Spleen (tissue), 7 donors: ENCODE data around the gene FUT7.

Source experiments
- CTCF ChIP-seq, 11 experiments: fragments of 200-600 bp in 7 of 11; fragments of 450-650 bp in 4 of 11; sonication (generic) in 4 of 11; IDR thresholded peaks in 8 of 11; conservative IDR thresholded peaks in 3 of 11; 1 replicate in 7 of 11; 2 replicates in 4 of 11; pipeline versions ENCODE4 v1.4.0 to v1.8.0; 2016 to 2021; ENCODE audit warnings: antibody characterized with exemption in 11 of 11, inconsistent platforms in 4 of 11, mild to moderate bottlenecking in 1 of 11
- POLR2A ChIP-seq, 3 donors: fragments of 450-650 bp; IDR thresholded peaks; one replicate each; pipeline ENCODE4 v1.5.1; 2017; ENCODE audit warnings: antibody characterized with exemption in 3 of 3, mild to moderate bottlenecking in 1 of 3
- POLR2AphosphoS5 ChIP-seq, 3 donors: sonication (generic); formaldehyde crosslinking; IDR thresholded peaks; one replicate each; pipeline ENCODE4 v1.5.1; 2017; ENCODE audit warnings: antibody characterized with exemption in 3 of 3
- donor health status: DM: no; HTN: no; CAD: no; lungs with moderate emphysema.
- donor health status: DM: no; HTN: no; CAD: no.
- donor health status: DM: no; HTN: no; CAD: no.

GRCh38 chr9:137023583-137023991 is 8.3 kb downstream of the FUT7 start:
- TF ChIP-seq POLR2AphosphoS5 (IDR thresholded peaks at IDR 0.05) (no peak), CTCF (IDR thresholded peaks at IDR 0.05 in 8 of 11, conservative IDR thresholded peaks at IDR 0.05 in 3 of 11) (no peak), POLR2A (IDR thresholded peaks at IDR 0.05) (no peak)
